ENCODE results near the gene IFT81.
A peak's percentile ranks its signal among the peaks of the same experiment; 100 is the strongest.
"Not testable (repeated sequence)": the region's sequence is repeated elsewhere in the genome, so short reads cannot be mapped to it uniquely, and the experiment has no call there.

IFT81 gene

GRCh38 chr12:110108309-110109036 is 15.7 kb upstream of the IFT81 start:
- no peak for DNase-seq

GRCh38 chr12:110109037-110109836 is 14.9 kb upstream of the IFT81 start:
- no peak for DNase-seq

DNA sequence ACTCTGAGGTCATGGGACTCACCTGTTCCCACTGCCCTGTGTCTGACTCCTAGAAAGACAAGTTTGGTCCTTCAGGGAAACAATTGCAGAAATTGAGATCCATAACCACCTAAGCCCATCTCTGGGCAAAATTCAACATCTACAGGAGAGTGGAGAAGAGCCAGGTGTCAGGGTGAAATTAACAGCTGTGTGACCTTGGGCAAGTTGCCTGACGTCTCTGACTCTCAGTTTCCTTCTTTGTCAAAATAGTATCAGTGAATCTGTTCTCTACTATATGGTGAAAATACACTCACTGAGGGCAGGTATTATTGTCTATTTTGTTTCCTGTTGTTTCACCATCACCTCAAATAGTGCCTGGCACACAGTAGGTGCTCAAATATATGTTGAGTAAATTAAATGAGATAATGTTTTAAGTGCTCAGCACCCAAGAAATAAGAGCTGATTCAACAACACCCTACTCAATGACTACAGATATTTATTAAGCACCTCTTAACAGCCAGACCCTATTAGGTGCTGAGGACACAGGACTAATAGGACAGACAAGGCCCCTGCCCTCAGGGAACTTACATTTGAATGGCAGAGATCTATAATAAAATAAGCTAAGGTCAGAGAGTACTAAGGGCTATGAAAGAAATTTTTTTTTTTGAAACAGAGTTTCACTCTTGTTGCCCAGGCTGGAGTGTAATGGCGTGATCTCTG is 14.2 kb upstream of the IFT81 start:
- no peak for DNase-seq

DNA sequence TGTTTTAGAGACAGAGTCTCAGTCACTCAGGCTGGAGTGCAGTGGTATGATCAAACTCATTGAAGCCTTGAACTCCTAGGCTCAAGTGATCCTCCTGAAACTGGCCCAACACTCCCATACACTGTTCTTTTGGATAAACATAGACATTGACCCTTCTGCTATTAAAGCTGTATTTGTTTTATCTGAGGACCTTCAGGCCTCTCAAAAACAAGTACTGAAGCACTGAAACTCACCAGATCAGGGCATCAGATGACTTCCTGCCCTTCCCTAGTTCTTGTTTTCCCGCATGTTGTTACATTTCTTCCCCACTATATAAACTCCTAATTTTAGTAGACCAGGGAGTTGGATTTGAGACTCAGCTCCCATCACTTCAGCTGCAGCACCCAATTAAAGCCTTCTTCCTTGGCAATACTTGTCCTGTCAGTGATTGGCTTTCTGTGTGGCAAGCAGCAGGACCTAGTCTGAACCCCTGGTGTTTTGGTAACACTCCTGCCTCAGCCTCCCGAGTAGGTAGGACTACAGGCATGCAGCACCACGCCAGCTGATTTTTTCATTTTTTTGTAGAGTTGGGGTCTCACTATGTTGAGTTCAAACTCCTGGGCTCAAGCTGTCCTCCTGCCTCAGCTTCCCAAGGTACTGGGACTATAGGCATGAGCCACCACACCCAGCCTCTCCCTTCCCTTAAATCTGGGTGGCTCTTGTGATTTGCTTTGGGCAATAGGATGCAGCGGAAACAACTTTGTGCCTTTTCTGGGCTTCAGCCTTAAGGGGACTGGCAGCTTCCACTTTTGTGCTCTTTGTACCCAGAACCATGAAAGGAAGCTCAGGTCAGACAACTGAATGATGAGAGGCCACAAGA is 12.5 kb upstream of the IFT81 start:
- no peak for DNase-seq

- DNase-seq, result no peak
Observed at GRCh38 chr12:110112335-110112660, 11.9 kb upstream of the IFT81 start.

- DNase-seq, result no peak
Observed at GRCh38 chr12:110114528-110114937, 9.6 kb upstream of the IFT81 start.

DNA sequence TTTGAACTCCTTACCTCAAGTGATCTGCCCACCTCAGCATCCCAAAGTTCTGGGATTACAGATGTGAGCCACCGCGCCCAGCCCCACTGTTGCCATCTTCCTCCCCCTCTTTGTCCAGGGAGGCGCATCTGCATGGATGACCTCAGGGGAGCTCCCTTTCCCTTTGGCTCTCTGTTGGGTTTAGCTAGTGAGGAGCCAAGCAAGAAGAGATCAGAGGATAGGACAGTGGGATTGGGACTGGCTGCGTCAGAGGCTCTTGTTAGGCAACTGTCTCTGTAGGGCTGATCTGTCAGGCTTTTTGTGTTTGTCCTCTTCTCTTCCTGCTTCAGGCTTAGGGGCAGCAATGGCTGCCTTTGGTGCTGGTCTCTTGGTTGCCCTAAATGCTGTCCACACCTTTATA is 8.5 kb upstream of the IFT81 start:
- DNase-seq, result no peak

GRCh38 chr12:110116623-110117022 is 7.5 kb upstream of the IFT81 start:
- no peak for DNase-seq

- not testable (repeated sequence) for DNase-seq
Observed at GRCh38 chr12:110117210-110117609, 6.9 kb upstream of the IFT81 start.

- no peak for DNase-seq
Observed at GRCh38 chr12:110117956-110118685, 6.0 kb upstream of the IFT81 start.

GRCh38 chr12:110122929-110123328 is 1.2 kb upstream of the IFT81 start:
- no peak for DNase-seq

DNA sequence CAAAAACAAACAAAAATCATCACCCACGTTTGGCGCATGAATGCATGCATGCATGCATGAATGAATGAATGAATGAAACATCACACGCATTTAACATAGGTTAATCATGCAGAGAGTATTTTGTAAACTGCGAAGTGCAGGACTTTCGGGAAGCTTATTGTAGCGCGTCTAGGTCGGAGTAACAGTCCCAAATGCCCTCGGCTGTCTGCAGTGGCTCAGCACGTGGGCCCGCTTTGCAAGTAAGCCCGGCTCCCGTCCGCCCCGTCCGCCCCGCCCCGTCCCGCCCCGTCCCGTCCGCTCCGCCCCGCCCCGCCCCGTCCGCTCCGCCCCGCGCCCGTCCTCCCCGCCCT is 263 bp upstream of the IFT81 start:
- peak; percentile 45 for DNase-seq

GRCh38 chr12:110126557-110126956 is 2.4 kb downstream of the IFT81 start:
- no peak for DNase-seq

GRCh38 chr12:110134691-110135411 is 10.7 kb downstream of the IFT81 start:
- no peak for DNase-seq

GRCh38 chr12:110135806-110136205 is 11.6 kb downstream of the IFT81 start:
- no peak for DNase-seq

DNA sequence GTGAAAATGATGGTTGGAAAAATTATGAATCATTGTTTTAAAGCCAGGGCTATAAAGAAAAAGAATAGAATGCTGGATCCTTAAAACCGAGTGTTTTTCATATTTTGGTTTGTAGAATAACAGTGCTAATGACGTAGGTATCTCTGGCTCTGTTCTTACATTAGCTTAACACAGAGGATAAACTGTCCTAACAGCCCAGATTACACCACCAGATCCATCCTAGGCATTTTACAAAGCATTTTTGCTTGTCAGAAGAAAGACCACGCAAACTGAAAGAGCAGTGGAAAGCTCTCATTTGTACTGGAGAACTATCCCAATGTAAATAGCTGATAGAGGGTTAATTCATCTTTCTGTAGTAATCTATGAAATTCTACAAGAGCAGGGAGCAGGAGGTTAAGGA is 13.6 kb downstream of the IFT81 start:
- DNase-seq, result no peak

DNA sequence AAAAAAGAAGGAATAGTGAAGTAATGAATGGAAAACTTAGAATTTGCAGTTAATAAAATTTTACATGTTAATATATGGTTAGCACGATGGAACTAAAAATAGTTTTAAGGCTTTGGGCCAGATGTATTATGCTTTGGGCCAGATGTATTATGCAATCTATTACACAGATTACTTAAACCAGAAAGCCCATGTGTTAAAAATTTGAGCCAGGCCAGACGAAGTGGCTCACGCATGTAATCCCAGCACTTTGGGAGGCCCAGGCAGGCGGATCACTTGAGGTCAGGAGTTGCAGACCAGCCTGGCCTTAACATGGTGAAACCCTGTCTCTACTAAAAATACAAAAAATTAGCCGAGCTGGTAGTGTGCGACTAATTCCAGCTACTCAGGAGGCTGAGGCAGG is 17.2 kb downstream of the IFT81 start:
- no peak for DNase-seq

GRCh38 chr12:110146986-110147385 is 22.8 kb downstream of the IFT81 start:
- DNase-seq, result no peak

DNA sequence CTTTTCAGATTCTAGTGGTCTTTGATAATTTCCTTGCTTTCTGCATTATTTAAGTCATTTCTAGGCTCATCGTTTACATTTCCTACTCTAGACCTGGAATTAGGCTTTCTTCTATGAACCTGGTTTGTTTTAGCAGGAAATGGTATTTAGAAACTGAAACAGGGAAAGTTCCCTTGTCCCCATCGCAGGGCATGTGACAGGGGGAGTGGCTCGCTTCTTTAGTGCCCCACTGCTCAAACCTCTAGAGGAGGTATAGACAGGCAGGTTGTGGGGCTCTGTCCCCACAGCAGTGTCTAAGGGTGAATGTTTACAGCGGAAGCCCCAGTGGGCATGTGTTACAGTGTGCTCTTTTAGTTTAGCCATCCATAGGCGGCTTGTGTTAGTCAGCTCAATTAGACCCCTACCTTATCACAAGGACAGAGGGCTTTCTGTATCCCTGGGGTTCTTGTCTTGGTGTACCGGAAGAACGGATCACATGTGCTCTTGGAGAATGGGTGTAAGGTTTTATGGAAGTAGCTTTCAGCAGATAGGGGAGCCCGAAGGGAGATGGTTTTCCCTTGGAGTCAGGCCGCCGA is 25.0 kb downstream of the IFT81 start:
- no peak for DNase-seq

- DNase-seq, result no peak
Observed at GRCh38 chr12:110156766-110157165, 32.6 kb downstream of the IFT81 start.

DNA sequence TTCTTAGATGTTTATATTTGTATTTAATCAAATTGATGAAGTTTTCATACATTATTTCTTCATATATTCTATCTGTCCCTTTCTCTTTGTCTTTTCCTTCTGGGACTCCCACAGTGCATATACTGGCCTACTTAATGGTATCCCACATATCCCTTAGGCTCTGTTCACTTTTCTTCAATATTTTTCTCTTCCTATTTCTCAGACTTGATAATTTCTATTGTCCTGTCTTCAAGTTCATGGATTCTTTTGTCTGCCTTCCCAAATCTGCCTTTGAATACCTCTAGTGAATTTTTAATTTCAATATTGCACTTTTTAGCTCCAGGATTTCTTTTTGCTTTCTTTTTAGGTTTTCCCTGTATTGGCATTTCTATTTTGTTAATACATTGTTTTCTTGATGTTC is 33.4 kb downstream of the IFT81 start:
- no peak for DNase-seq

Measured in GF-D8 (cell line).